GM19023 (cell line): Measurements from ENCODE around the gene PTK7.

Source experiments
- ATAC-seq: cut with Tn5 transposase; IDR thresholded peaks from one replicate; pipeline ENCODE4 v1.9.1; 2021; ENCODE audit warnings: mild to moderate bottlenecking, moderate library complexity; ENCODE audit not compliant: unreplicated experiment

Gene PTK7

GRCh38 chr6:43200541-43200940 lies 124.4 kb downstream of the PTK7 start:
- ATAC-seq = no peak

- ATAC-seq = no peak
Observed at GRCh38 chr6:43202451-43202850, 126.3 kb downstream of the PTK7 start.

- no peak for ATAC-seq
Observed at GRCh38 chr6:43203029-43203717, 127.1 kb downstream of the PTK7 start.

GRCh38 chr6:43203718-43204095 lies 127.6 kb downstream of the PTK7 start:
- no peak for ATAC-seq

- no peak for ATAC-seq
Observed at GRCh38 chr6:43204271-43205105, 128.4 kb downstream of the PTK7 start.

- no peak for ATAC-seq
Observed at GRCh38 chr6:43205849-43206248, 129.7 kb downstream of the PTK7 start.

GRCh38 chr6:43207286-43207685 lies 131.2 kb downstream of the PTK7 start:
- ATAC-seq = no peak
